OCI-LY3 (cell line): Measurements from ENCODE around the gene TOMM7.
A peak's percentile ranks its signal among the peaks of the same experiment; 100 is the strongest.

Source experiments
- H2AFZ ChIP-seq: fragments of 200-600, 300-600 bp; shearing (Covaris generic); 2 replicates; pipeline ENCODE4 v1.6.0; 2014; ENCODE audit warnings: antibody characterized with exemption, low read depth, low read length
- H3K27ac ChIP-seq: fragments of 200-600, 300-600 bp; sonication (generic); 2 replicates; pipeline ENCODE4 v1.5.1; 2014; ENCODE audit warnings: mild to moderate bottlenecking, low read length, moderate library complexity, mixed read lengths
- H3K27me3 ChIP-seq: fragments of 200-600, 300-600 bp; sonication (generic); 2 replicates; pipeline ENCODE4 v1.6.1; 2014; ENCODE audit warnings: low read depth, low read length, mixed read lengths
- H3K36me3 ChIP-seq: fragments of 200-600, 300-600 bp; sonication (generic); replicated peaks from 2 replicates; pipeline ENCODE3; 2014; ENCODE audit warnings: low read depth, low read length, mixed read lengths
- H3K4me1 ChIP-seq: fragments of 300-600, 200-600 bp; sonication (generic); 2 replicates; pipeline ENCODE4 v1.6.1; 2014; ENCODE audit warnings: low read length, mixed read lengths
- H3K4me2 ChIP-seq: fragments of 200-600, 300-600 bp; sonication (generic); 2 replicates; pipeline ENCODE4 v1.6.1; 2014; ENCODE audit warnings: low read length, mixed read lengths
- H3K4me3 ChIP-seq: fragments of 300-600, 200-600 bp; sonication (generic); 2 replicates; pipeline ENCODE4 v1.5.1; 2014; ENCODE audit warnings: antibody characterized with exemption, mild to moderate bottlenecking, low read length, moderate library complexity
- H3K79me2 ChIP-seq: fragments of 300-600, 200-600 bp; shearing (Covaris generic); 2 replicates; pipeline ENCODE4 v1.6.1; 2014; ENCODE audit warnings: mild to moderate bottlenecking, low read length, mixed read lengths
- H3K9ac ChIP-seq: fragments of 300-600, 200-600 bp; shearing (Covaris generic); 2 replicates; pipeline ENCODE4 v1.6.0; 2014; ENCODE audit warnings: mild to moderate bottlenecking, low read length, moderate library complexity
- H3K9me3 ChIP-seq: fragments of 200-600, 300-600 bp; shearing (Covaris generic); 2 replicates; pipeline ENCODE4 v1.6.1; 2014; ENCODE audit warnings: low read length, mixed read lengths; ENCODE audit not compliant: insufficient read depth
- H4K20me1 ChIP-seq: fragments of 200-600, 300-600 bp; sonication (generic); 2 replicates; pipeline ENCODE4 v1.6.1; 2016; ENCODE audit warnings: low read length, mixed read lengths; ENCODE audit not compliant: insufficient read depth
- CTCF ChIP-seq: fragments of 200-600, 300-600 bp; sonication (generic); IDR thresholded peaks from 2 replicates; pipeline ENCODE4 v1.5.1; 2014; ENCODE audit warnings: antibody characterized with exemption, low read length, low read depth
- EZH2phosphoT487 ChIP-seq: fragments of 200-600 bp; shearing (Covaris generic); IDR thresholded peaks from 2 replicates; pipeline ENCODE4 v1.6.1; 2018; ENCODE audit warnings: antibody characterized with exemption, mixed run types, low read depth

TOMM7 gene

GRCh38 chr7:22860337-22860736 lies 37.7 kb upstream of the TOMM7 start:
- no peak overlapping the region for H3K9ac ChIP-seq
- H3K4me1 ChIP-seq, result peaks cover 41% of the 10 kb centered on the region
- H3K27me3 ChIP-seq, result no peaks in the 10 kb centered on the region
- no peaks in the 10 kb centered on the region for H4K20me1 ChIP-seq
- H3K9me3 ChIP-seq, result no peaks in the 10 kb centered on the region
- no peak overlapping the region for H3K4me3 ChIP-seq
- H3K36me3 ChIP-seq, result peaks cover 33% of the 10 kb centered on the region
- peak overlapping the region; percentile 45; the same call in 1 of the 2 replicates for H3K4me2 ChIP-seq
- TF ChIP-seq CTCF (no peak), EZH2phosphoT487 (no peak)
- H2AFZ ChIP-seq, result no peak overlapping the region
- H3K27ac ChIP-seq, result peak overlapping the region; percentile 82
- H3K79me2 ChIP-seq, result peaks cover 18% of the 10 kb centered on the region

- H3K27me3 ChIP-seq, result no peaks in the 10 kb centered on the region
- peaks cover 41% of the 10 kb centered on the region for H3K4me1 ChIP-seq
- H3K79me2 ChIP-seq, result peaks cover 24% of the 10 kb centered on the region
- H3K9me3 ChIP-seq, result no peaks in the 10 kb centered on the region
- no peak for TF ChIP-seq CTCF
- no peak for TF ChIP-seq EZH2phosphoT487
- no peak overlapping the region for H3K4me3 ChIP-seq
- H3K9ac ChIP-seq, result peak overlapping the region; percentile 26; the same call in 1 of the 2 replicates
- H4K20me1 ChIP-seq, result no peaks in the 10 kb centered on the region
- peak overlapping the region; percentile 45 for H3K4me2 ChIP-seq
- peak overlapping the region; percentile 82 for H3K27ac ChIP-seq
- H3K36me3 ChIP-seq, result peaks cover 39% of the 10 kb centered on the region
- H2AFZ ChIP-seq, result no peak overlapping the region
Observed at GRCh38 chr7:22859641-22860290, 37.1 kb upstream of the TOMM7 start.

- H3K79me2 ChIP-seq, result peaks cover 29% of the 10 kb centered on the region
- no peak overlapping the region for H3K4me3 ChIP-seq
- no peak overlapping the region for H2AFZ ChIP-seq
- H3K36me3 ChIP-seq, result peaks cover 36% of the 10 kb centered on the region
- H3K4me1 ChIP-seq, result peaks cover 41% of the 10 kb centered on the region
- no peaks in the 10 kb centered on the region for H3K9me3 ChIP-seq
- TF ChIP-seq CTCF, result no peak
- no peak for TF ChIP-seq EZH2phosphoT487
- H4K20me1 ChIP-seq, result no peaks in the 10 kb centered on the region
- peak overlapping the region; percentile 45; the same call in 1 of the 2 replicates for H3K4me2 ChIP-seq
- no peaks in the 10 kb centered on the region for H3K27me3 ChIP-seq
- H3K9ac ChIP-seq, result peak overlapping the region; percentile 26; the same call in 1 of the 2 replicates
- peak overlapping the region; percentile 82 for H3K27ac ChIP-seq
Observed at GRCh38 chr7:22858640-22859561, 36.3 kb upstream of the TOMM7 start.

- H3K36me3 ChIP-seq, result peaks cover 30% of the 10 kb centered on the region
- peak overlapping the region; percentile 82 for H3K27ac ChIP-seq
- H3K27me3 ChIP-seq, result no peaks in the 10 kb centered on the region
- no peaks in the 10 kb centered on the region for H3K9me3 ChIP-seq
- H2AFZ ChIP-seq, result no peak overlapping the region
- no peak overlapping the region for H3K9ac ChIP-seq
- peaks cover 44% of the 10 kb centered on the region for H3K4me1 ChIP-seq
- TF ChIP-seq EZH2phosphoT487 (no peak), CTCF (no peak)
- peak overlapping the region; percentile 45; the same call in 1 of the 2 replicates for H3K4me2 ChIP-seq
- H4K20me1 ChIP-seq, result no peaks in the 10 kb centered on the region
- H3K79me2 ChIP-seq, result peaks cover 29% of the 10 kb centered on the region
- H3K4me3 ChIP-seq, result no peak overlapping the region
Observed at GRCh38 chr7:22858274-22858639, 35.6 kb upstream of the TOMM7 start.
